ENCODE data around the gene ZCCHC24.
"Not testable (repeated sequence)": the region's sequence is repeated elsewhere in the genome, so short reads cannot be mapped to it uniquely, and the experiment has no call there.

ZCCHC24 gene

DNA sequence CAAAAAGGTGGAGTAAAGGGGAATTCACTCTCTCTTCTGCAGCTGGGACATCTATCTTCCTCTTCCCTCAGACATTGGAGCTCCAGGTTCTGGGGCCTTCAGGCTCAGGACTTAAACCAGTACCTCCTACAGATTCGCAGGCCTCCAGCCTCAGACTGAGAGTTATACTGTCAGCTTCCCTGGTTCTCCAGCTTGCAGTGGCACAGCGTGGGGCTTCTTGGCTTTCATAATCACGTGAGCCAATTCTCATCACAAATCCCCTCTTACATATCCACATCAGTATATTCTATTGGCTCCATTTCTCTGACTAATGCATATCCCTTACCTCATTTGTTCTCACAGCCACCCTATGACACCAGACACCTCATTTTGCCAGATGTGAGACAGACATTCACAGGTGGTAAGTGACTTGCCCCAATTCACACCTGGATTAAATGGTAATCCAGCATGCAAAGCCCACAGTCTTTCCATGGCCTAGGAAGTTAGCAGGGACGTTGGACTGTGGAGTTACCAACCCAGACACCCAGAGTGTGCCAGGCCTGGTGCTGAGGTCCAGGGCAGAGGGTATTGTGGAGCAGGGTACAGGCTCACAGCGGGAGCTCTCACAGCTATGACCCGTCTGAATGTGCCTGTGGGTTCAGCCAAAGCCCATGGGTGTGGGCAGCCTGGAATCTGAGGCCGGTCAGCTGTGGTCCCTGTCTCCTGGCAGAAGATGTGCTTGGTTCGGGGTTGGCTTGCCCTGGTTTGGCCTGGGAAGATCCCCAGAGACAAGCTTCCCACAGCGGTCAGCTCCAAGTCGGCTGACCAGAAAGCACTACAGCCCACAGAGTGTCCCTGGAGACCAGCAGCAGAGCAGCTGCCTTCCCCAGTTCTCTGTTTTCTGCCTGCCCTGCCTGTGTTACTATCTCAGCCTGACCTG lies 18.4 kb upstream of the ZCCHC24 start:
- H3K36me3 Mint-ChIP-seq (ENCODE audit: low read depth) = no peaks in the 10 kb centered on the region
- peaks cover 18% of the 10 kb centered on the region for H3K4me1 Mint-ChIP-seq (ENCODE audit: low read depth)
- intact Hi-C loops (cut with micrococcal nuclease) = no loop called here
- H3K27ac Mint-ChIP-seq = no peak overlapping the region
- peaks cover 2% of the 10 kb centered on the region for H3K27me3 Mint-ChIP-seq
- no peak overlapping the region for H3K4me3 Mint-ChIP-seq
- no peaks in the 10 kb centered on the region for H3K9me3 Mint-ChIP-seq

DNA sequence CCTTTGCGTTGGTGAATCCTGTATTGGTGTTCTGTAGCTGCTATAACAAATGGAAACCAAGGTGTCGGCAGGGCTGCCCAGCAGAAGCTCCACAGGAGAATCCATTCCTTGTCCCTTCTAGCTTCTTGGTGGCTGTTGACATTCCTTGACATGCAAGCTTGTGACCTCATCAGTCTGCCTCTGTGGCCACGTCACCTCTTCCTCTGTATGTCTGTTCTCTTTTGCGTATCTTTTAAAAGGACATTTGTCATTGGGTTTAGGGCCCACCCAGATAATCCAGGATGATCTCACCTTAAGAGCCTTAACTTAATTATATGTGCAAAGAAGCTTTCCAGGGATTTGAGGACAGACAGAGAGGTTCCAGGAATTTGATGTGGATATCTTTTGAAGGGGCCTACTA lies 15.3 kb upstream of the ZCCHC24 start:
- Mint-ChIP-seq H3K9me3 (no peaks in the 10 kb centered on the region), H3K4me3 (no peak overlapping the region), H3K27ac (no peak overlapping the region), H3K27me3 (peaks cover 7% of the 10 kb centered on the region), H3K36me3 (ENCODE audit: low read depth) (no peaks in the 10 kb centered on the region), H3K4me1 (ENCODE audit: low read depth) (no peaks in the 10 kb centered on the region)
- intact Hi-C loops (cut with micrococcal nuclease) = no loop called here

DNA sequence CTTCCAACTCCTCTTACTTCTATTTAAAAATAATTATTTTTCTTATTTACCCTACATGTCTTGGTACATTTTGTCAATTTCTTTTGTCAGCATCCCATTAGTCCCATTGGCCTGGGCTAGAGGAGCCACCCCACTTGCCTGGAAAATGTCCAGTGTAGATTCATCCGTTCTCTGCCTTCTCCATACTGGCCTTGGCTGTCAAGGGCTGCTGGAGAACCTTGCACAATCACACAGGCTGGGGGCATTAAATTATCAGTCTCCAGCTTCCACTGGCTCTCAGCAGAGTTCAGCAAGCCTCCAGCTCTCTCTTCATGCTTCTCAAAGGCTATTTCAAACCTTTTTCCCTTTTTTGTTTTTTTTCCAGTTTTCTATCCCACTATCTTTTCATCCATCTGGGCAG lies 13.8 kb upstream of the ZCCHC24 start:
- intact Hi-C loops (cut with micrococcal nuclease) = no loop called here
- Mint-ChIP-seq H3K9me3 (no peaks in the 10 kb centered on the region), H3K27me3 (peaks cover 9% of the 10 kb centered on the region), H3K4me3 (no peak overlapping the region), H3K36me3 (ENCODE audit: low read depth) (no peaks in the 10 kb centered on the region), H3K27ac (no peak overlapping the region), H3K4me1 (ENCODE audit: low read depth) (no peaks in the 10 kb centered on the region)

DNA sequence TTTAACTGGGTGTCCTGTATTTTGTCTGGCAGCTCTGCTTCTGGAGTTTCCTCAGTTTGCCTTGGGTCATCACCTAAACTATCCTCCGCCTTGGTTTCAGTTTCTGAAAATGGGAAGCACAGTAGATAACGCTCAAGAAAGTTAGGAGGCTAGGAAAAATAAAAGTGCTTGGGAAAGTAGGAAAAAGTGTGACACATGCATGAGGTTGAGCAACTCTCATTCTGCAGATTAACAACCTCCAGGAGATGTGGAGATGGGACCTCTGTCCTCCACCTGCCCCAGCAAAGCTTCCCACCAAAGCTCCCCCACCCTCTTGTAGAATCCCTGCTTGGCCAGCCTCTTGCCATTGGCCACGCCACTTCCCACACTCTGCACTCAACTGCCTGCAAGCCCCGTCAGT lies 13.1 kb upstream of the ZCCHC24 start:
- intact Hi-C loops (cut with micrococcal nuclease) = no loop called here
- H3K36me3 Mint-ChIP-seq (ENCODE audit: low read depth) = no peaks in the 10 kb centered on the region
- H3K27me3 Mint-ChIP-seq = peaks cover 17% of the 10 kb centered on the region
- H3K9me3 Mint-ChIP-seq = no peaks in the 10 kb centered on the region
- no peak overlapping the region for H3K27ac Mint-ChIP-seq
- no peak overlapping the region for H3K4me3 Mint-ChIP-seq
- H3K4me1 Mint-ChIP-seq (ENCODE audit: low read depth) = no peaks in the 10 kb centered on the region

DNA sequence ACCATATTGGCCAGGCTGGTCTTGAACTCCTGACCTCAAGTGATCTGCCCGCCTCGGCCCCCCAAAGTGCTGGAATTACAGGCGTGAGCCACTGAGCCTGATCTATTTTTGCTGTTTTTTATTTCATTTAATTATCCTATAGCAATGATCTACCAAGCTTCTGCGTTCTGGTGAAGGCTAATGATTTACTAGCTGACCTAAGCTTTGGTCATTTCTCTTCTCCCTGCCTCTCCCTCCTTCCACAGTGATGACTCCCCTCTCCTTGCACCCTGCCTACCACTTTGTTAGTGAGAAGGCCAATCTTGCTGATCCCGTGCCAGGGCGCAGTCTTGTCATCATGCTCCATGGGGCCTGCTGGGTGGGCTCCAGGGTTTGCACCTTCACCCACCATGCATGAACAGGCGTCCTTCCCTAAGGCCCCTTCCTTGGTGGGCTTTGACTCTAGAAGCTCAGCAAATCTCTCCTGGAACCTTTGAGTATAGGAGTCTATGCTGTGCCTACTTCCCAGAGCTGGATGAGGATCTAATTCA lies 11.9 kb upstream of the ZCCHC24 start:
- Mint-ChIP-seq H3K36me3 (ENCODE audit: low read depth) (no peaks in the 10 kb centered on the region), H3K4me3 (no peak overlapping the region), H3K4me1 (ENCODE audit: low read depth) (no peaks in the 10 kb centered on the region), H3K9me3 (no peaks in the 10 kb centered on the region), H3K27me3 (peaks cover 17% of the 10 kb centered on the region), H3K27ac (no peak overlapping the region)
- intact Hi-C loops (cut with micrococcal nuclease) = no loop called here

DNA sequence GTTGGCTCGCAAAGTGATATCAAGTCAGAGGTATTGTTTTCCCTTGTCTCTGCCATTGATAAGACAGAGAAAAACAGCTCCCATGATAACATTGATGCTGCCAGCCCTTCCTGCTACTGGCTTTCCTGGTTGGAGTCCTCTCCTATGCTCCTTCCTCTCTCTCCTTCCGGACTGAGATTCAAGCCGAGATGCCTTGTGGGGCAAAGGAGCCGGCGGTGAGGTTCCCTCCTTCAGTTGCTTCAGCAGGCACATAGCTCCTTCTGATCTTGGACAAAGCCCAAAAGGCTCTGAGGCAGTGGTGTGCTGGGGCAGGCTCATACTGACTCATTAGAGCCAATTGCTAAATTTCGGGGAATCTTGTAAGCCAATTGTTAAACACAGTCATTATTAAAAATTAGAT lies 8.8 kb upstream of the ZCCHC24 start:
- Mint-ChIP-seq H3K36me3 (ENCODE audit: low read depth) (no peaks in the 10 kb centered on the region), H3K27ac (no peak overlapping the region), H3K9me3 (no peaks in the 10 kb centered on the region), H3K4me3 (no peak overlapping the region), H3K27me3 (peaks cover 20% of the 10 kb centered on the region), H3K4me1 (ENCODE audit: low read depth) (no peaks in the 10 kb centered on the region)
- intact Hi-C loops (cut with micrococcal nuclease) = no loop called here

DNA sequence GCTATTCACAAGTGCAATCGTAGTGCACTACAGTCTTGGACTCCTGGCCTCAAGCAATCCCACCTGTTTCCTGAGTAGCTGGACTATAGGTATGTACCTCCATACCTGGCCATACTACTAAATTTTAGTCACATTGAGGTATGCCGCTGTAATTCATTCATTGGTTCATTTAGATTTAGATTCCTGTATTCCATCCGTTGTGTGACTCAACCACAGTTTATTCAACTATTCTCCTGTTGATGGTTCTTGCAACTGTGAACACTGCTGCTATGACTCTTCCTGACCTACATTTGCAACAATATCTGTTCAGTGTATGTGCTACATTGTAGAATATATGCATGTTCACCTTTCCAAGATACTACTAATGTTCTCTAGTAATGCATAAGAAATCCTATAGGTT lies 8.0 kb upstream of the ZCCHC24 start:
- Mint-ChIP-seq H3K27ac (no peak overlapping the region), H3K4me3 (no peak overlapping the region), H3K27me3 (peaks cover 21% of the 10 kb centered on the region), H3K4me1 (ENCODE audit: low read depth) (no peaks in the 10 kb centered on the region), H3K9me3 (no peaks in the 10 kb centered on the region), H3K36me3 (ENCODE audit: low read depth) (no peaks in the 10 kb centered on the region)
- intact Hi-C loops (cut with micrococcal nuclease) = no loop called here

DNA sequence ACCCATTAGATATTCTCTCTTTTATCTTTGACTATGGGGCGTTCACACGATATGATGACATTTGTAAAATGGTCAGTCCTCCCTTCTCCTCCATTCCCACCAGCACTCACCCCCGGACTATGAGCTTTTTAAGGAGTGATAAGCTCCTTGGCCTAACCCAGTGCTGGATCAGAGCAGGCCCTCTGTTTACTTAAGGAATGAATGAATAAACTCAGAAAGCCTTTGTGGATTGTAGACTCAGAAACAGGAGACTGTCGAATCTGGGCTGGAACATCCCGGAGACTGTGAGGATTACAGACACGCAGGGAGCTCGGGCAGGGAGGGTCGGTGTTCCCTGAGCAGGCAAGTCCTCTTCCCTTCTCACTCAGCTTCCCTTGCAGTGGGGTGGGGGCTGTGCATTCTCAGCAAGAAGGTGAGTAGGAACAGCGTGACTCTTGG lies 6.8 kb upstream of the ZCCHC24 start:
- H3K36me3 Mint-ChIP-seq (ENCODE audit: low read depth) = no peaks in the 10 kb centered on the region
- no peaks in the 10 kb centered on the region for H3K9me3 Mint-ChIP-seq
- peaks cover 27% of the 10 kb centered on the region for H3K27me3 Mint-ChIP-seq
- no peak overlapping the region for H3K27ac Mint-ChIP-seq
- intact Hi-C loops (cut with micrococcal nuclease) = no loop called here
- H3K4me1 Mint-ChIP-seq (ENCODE audit: low read depth) = no peaks in the 10 kb centered on the region
- no peak overlapping the region for H3K4me3 Mint-ChIP-seq

DNA sequence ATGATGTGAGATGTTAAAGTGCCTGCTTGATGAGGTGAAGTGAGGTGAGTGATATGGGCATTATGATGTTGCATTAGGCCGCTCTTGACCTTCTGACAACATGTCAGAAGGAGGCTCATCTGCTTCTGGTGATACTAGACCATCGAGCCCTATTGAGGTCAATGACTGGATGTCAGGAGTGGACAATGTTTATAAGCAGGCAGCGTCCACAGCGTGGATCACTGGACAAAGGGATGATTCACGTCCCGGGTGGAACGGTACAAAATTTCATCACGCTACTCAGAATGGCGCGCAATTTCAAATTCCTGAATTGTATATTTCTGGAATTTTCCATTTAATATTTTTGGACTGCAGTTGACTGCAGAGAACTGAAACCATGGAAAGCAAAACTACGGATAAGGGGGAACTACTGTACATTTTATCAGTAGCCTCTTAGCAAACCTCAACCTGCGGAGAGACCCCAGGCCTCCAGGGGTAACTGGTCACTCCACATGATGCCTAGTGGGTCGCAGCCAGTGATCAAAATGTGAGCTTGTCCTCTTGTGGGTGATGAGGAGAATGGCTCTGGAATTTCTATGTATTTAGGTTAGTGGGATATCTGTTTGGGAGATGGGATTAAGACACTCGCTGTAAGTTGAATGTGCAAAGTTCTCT lies 5.7 kb upstream of the ZCCHC24 start:
- H3K9me3 Mint-ChIP-seq = no peaks in the 10 kb centered on the region
- H3K27me3 Mint-ChIP-seq = peaks cover 36% of the 10 kb centered on the region
- peaks cover 10% of the 10 kb centered on the region for H3K4me1 Mint-ChIP-seq (ENCODE audit: low read depth)
- H3K36me3 Mint-ChIP-seq (ENCODE audit: low read depth) = no peaks in the 10 kb centered on the region
- no peak overlapping the region for H3K27ac Mint-ChIP-seq
- intact Hi-C loops (cut with micrococcal nuclease) = no loop called here
- no peak overlapping the region for H3K4me3 Mint-ChIP-seq

DNA sequence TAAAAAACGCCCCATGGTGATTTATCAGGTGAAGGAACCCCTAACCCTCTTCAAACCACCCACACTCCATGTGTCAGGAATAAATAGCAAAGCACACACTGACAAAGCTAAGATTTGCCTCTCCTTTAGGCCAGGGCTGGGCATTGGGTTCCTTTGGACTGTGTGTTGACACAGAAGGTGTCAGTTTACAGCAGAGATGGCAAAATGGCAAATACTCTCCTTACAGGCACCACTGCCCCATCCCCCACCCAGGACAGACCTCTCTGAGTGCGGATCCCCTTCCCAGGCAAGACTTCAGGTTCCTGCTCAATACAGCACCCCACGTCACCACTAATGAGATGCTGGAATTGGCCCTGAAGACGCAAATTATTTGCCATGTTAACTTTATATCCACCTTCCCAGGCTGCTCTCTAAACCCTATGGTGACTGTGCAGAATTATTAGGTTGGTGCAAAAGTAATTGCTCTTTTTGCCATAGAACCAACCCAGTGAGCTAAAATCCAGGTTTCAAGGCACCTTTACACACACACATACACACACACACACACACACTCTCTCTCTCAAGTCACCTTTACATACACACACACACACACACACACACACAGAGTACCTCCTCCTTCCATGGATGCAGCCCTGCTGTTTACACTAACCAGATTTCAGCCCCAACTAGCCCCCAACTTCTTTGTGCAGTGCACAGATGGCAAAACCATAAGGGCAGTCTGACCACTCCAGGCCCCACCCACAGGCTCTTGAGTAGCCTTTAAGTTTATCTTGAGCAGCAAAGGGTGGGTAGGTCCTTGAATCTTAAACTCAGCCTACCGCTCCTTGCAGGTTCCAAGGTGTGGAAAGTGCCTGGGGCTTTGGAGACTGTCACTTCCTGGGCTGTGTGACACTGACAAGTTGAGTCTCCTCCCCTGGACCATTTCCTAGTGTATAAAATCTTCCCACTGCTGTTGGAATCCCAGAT lies 4.0 kb upstream of the ZCCHC24 start:
- Mint-ChIP-seq H3K4me1 (ENCODE audit: low read depth) (peaks cover 17% of the 10 kb centered on the region), H3K36me3 (ENCODE audit: low read depth) (no peaks in the 10 kb centered on the region), H3K27me3 (peaks cover 36% of the 10 kb centered on the region), H3K27ac (no peak overlapping the region), H3K9me3 (no peaks in the 10 kb centered on the region), H3K4me3 (no peak overlapping the region)
- intact Hi-C loops (cut with micrococcal nuclease) = no loop called here

DNA sequence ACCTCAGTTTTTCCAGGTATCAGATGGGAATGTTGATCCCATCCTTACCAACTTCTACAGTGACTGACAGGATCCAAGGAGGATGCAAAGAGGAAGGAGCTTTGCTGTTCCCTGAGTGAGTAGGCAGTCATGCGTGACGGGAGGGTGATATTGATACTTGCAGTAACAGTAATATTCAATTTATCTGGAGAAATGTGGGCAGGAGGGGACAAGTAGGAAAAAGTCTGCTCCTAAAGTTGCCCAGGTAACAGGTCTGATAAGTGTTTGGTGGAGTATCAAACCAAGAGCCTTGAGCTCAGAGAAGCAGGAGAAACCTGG lies 3.3 kb upstream of the ZCCHC24 start:
- H3K4me1 Mint-ChIP-seq (ENCODE audit: low read depth) = peaks cover 25% of the 10 kb centered on the region
- no peaks in the 10 kb centered on the region for H3K9me3 Mint-ChIP-seq
- H3K27ac Mint-ChIP-seq = no peak overlapping the region
- H3K4me3 Mint-ChIP-seq = no peak overlapping the region
- H3K36me3 Mint-ChIP-seq (ENCODE audit: low read depth) = no peaks in the 10 kb centered on the region
- H3K27me3 Mint-ChIP-seq = peaks cover 29% of the 10 kb centered on the region
- intact Hi-C loops (cut with micrococcal nuclease) = no loop called here

DNA sequence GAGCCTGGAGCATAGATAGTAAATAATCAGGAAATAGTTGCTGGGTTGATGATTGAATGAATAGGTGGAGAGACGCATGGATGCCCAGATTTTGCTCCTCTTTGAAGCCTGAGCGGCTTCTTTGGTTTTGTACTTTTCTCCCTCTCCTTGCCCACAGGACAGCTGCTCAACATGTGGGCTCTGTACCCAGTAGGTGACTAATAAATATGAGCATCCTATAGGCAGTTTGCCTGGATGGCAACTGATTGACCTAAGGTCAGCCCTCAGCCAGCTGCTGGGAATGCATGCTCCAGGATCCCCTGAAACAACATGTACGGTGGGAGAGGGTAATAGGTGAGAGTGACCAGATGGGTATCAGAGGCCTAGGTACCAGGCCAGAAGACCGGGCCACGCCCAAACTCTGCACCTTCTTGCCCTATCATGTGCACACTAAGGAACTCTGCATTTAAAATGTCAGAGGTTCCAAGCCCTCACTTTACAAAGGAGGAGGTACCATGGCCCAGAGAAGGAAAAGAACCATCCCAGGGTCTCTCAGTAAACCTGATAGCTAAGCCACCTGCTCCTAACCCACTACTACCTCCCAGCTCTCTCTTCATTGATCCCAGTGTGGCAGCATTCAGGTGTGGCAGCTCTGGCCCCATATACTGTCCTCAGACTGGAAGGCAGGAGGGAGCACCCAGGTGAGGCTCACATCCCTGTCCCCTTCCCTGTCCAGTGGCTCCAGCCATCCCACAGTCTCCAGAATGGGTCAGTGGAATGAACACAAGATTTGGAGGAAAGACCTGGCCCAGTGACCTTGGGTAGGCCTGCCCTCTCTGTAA lies 2.7 kb upstream of the ZCCHC24 start:
- intact Hi-C loops (cut with micrococcal nuclease) = no loop called here
- no peak overlapping the region for H3K4me3 Mint-ChIP-seq
- H3K36me3 Mint-ChIP-seq (ENCODE audit: low read depth) = no peaks in the 10 kb centered on the region
- H3K9me3 Mint-ChIP-seq = no peaks in the 10 kb centered on the region
- H3K4me1 Mint-ChIP-seq (ENCODE audit: low read depth) = peaks cover 31% of the 10 kb centered on the region
- peaks cover 27% of the 10 kb centered on the region for H3K27me3 Mint-ChIP-seq
- no peak overlapping the region for H3K27ac Mint-ChIP-seq

DNA sequence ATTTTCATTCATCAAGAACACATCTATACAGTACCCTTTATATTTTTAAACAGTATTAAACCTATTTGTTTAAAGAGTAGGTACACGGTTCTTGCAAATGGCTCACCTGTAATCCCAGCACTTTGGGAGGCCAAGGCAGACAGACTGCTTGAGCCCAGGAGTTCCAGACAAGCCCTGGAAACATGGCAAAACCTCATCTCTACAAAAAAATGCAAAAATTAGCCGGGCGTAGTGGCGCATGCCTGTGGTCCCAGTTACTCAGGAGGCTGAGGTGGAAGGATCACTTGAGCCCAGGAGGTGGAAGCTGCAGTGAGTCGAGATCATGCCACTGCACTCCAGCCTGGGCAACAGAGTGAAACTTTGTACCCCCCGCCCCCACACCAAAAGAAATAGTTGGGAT lies 1.8 kb upstream of the ZCCHC24 start:
- intact Hi-C loops (cut with micrococcal nuclease); H3K36me3 Mint-ChIP-seq (ENCODE audit: low read depth); H3K27ac Mint-ChIP-seq; H3K4me3 Mint-ChIP-seq; H3K9me3 Mint-ChIP-seq: not testable (repeated sequence)
- Mint-ChIP-seq H3K27me3 (peaks cover 29% of the 10 kb centered on the region), H3K4me1 (ENCODE audit: low read depth) (peaks cover 39% of the 10 kb centered on the region)

Data from dendritic cell treated with granulocyte-macrophage colony-stimulating factor and Interleukin-4, amounts not matched to agents 40 ng/mL and 50 ng/mL, for 4 days (primary cell).